CD4-positive, alpha-beta T cell treated with Interleukin-6 at 100 ng/mL for 8 hours (primary cell): Measurements from ENCODE around the gene TMEM30A.
A peak's percentile ranks its signal among the peaks of the same experiment; 100 is the strongest.

Experiments
- DNase-seq: peaks from one replicate; pipeline ENCODE4 v3.0.0-alpha.2; 2020; ENCODE audit warnings: mixed read lengths, low spot score

TMEM30A gene

GRCh38 chr6:75291744-75292143, 7.2 kb upstream of the TMEM30A start:
- no peak for DNase-seq

- DNase-seq: no peak
These were observed 6.7 kb upstream of the TMEM30A start for GRCh38 chr6:75291331-75291730.

- DNase-seq: no peak
These were observed 5.7 kb upstream of the TMEM30A start for GRCh38 chr6:75290136-75290945.

GRCh38 chr6:75288023-75288422, 3.4 kb upstream of the TMEM30A start:
- no peak for DNase-seq

- DNase-seq: no peak
These were observed 2.8 kb upstream of the TMEM30A start for GRCh38 chr6:75287424-75287823.

GRCh38 chr6:75286955-75287354, 2.4 kb upstream of the TMEM30A start:
- no peak for DNase-seq

GRCh38 chr6:75285283-75285639, 669 bp upstream of the TMEM30A start:
- no peak for DNase-seq

- no peak for DNase-seq
These were observed 523 bp downstream of the TMEM30A start for GRCh38 chr6:75283907-75284631.

- DNase-seq: no peak
These were observed 1.9 kb downstream of the TMEM30A start for GRCh38 chr6:75282706-75283105.

GRCh38 chr6:75281653-75282052, 2.9 kb downstream of the TMEM30A start:
- DNase-seq: no peak

GRCh38 chr6:75280131-75280855, 4.3 kb downstream of the TMEM30A start:
- DNase-seq: no peak

- no peak for DNase-seq
These were observed 5.2 kb downstream of the TMEM30A start for GRCh38 chr6:75279418-75279817.

GRCh38 chr6:75278474-75279077, 6.0 kb downstream of the TMEM30A start:
- no peak for DNase-seq

GRCh38 chr6:75275067-75275466, 9.5 kb downstream of the TMEM30A start:
- no peak for DNase-seq

- no peak for DNase-seq
These were observed 11.6 kb downstream of the TMEM30A start for GRCh38 chr6:75273009-75273408.

- DNase-seq: no peak
These were observed 12.3 kb downstream of the TMEM30A start for GRCh38 chr6:75272145-75272840.

- DNase-seq: no peak
These were observed 15.6 kb downstream of the TMEM30A start for GRCh38 chr6:75268988-75269354.

GRCh38 chr6:75268121-75268987, 16.2 kb downstream of the TMEM30A start:
- DNase-seq: no peak

GRCh38 chr6:75267461-75267860, 17.1 kb downstream of the TMEM30A start:
- DNase-seq: no peak

GRCh38 chr6:75266716-75267291, 17.8 kb downstream of the TMEM30A start:
- peak; percentile 17 for DNase-seq

- DNase-seq: no peak
These were observed 21.2 kb downstream of the TMEM30A start for GRCh38 chr6:75263401-75263750.
